HepG2 (cell line): ENCODE data around the gene VEZF1. TPM values are rescaled to one million over a fixed set of nuclear protein-coding genes. Genes with fewer than 3 reads are reported as not detected.

Source experiments
- CREBL2 ChIP-seq: sonication (generic); formaldehyde crosslinking; IDR thresholded peaks from 2 replicates; pipeline ENCODE4 v1.8.1; 2023; ENCODE audit warnings: missing genetic modification reagents, mild to moderate bottlenecking, borderline replicate concordance
- NCOA2 ChIP-seq: sonication (generic); formaldehyde crosslinking; IDR thresholded peaks from 2 replicates; pipeline ENCODE4 v1.8.0; 2022; ENCODE audit warnings: inconsistent platforms
- NR2F1 ChIP-seq, 2 experiments: fragments of 450-650 bp in 1 of 2; formaldehyde crosslinking in 1 of 2; IDR thresholded peaks; 2 replicates each; pipeline versions ENCODE4 v1.5.0 to v1.6.1; 2016 to 2020; ENCODE audit warnings: mild to moderate bottlenecking in 1 of 2, missing compliant biosample characterization in 1 of 2, missing genetic modification reagents in 1 of 2, moderate library complexity in 1 of 2
- SOX6 ChIP-seq, 2 experiments: fragments of 450-650 bp in 1 of 2; sonication (generic) in 1 of 2; formaldehyde crosslinking in 1 of 2; IDR thresholded peaks; 2 replicates each; pipeline versions ENCODE4 v1.4.0 to v1.6.1; 2017 to 2020; ENCODE audit warnings: antibody characterized with exemption in 1 of 2, mild to moderate bottlenecking in 1 of 2, missing genetic modification reagents in 1 of 2
- TGIF2 ChIP-seq: IDR thresholded peaks from 2 replicates; pipeline ENCODE4 v1.6.1; 2016; ENCODE audit warnings: control low read depth, missing compliant biosample characterization
- YEATS4 ChIP-seq: sonication (generic); formaldehyde crosslinking; IDR thresholded peaks from 2 replicates; pipeline ENCODE4 v1.4.0; 2020; ENCODE audit warnings: missing genetic modification reagents, borderline replicate concordance
- ZBTB26 ChIP-seq: IDR thresholded peaks from 2 replicates; pipeline ENCODE4 v1.6.1; 2016; ENCODE audit warnings: missing compliant biosample characterization, missing genetic modification reagents, borderline replicate concordance
- ZFYVE20 ChIP-seq: sonication (generic); formaldehyde crosslinking; IDR thresholded peaks from 2 replicates; pipeline ENCODE4 v1.8.0; 2023; ENCODE audit warnings: low read depth, mild to moderate bottlenecking, moderate library complexity, missing genetic modification reagents, borderline replicate concordance
- ZNF317 ChIP-seq: sonication (generic); formaldehyde crosslinking; IDR thresholded peaks from 2 replicates; pipeline ENCODE4 v1.5.0; 2020; ENCODE audit warnings: mild to moderate bottlenecking, missing genetic modification reagents
- ZNF382 ChIP-seq: sonication (generic); formaldehyde crosslinking; IDR thresholded peaks from 2 replicates; pipeline ENCODE4 v1.5.0; 2020; ENCODE audit warnings: missing genetic modification reagents, mild to moderate bottlenecking, borderline replicate concordance
- ZNF430 ChIP-seq: sonication (generic); formaldehyde crosslinking; IDR thresholded peaks from 2 replicates; pipeline ENCODE4 v1.9.0; 2021; ENCODE audit warnings: mild to moderate bottlenecking, missing genetic modification reagents
- ZNF44 ChIP-seq: sonication (generic); formaldehyde crosslinking; IDR thresholded peaks from 2 replicates; pipeline ENCODE4 v1.5.1; 2020; ENCODE audit warnings: mild to moderate bottlenecking, missing genetic modification reagents
- ZNF543 ChIP-seq: sonication (generic); formaldehyde crosslinking; IDR thresholded peaks from 2 replicates; pipeline ENCODE4 v1.4.0; 2020; ENCODE audit warnings: mild to moderate bottlenecking, missing genetic modification reagents
- ZNF550 ChIP-seq: sonication (generic); formaldehyde crosslinking; IDR thresholded peaks from 2 replicates; pipeline ENCODE4 v1.4.0; 2020; ENCODE audit warnings: mild to moderate bottlenecking, missing genetic modification reagents, borderline replicate concordance
- ZNF569 ChIP-seq: sonication (generic); formaldehyde crosslinking; IDR thresholded peaks from 2 replicates; pipeline ENCODE4 v1.5.0; 2020; ENCODE audit warnings: mild to moderate bottlenecking, missing genetic modification reagents, moderate library complexity, borderline replicate concordance
- ZNF614 ChIP-seq: IDR thresholded peaks from 2 replicates; pipeline ENCODE4 v1.6.1; 2018; ENCODE audit warnings: missing biosample characterization, missing genetic modification reagents, inconsistent platforms, borderline replicate concordance
- ZNF713 ChIP-seq: sonication (generic); formaldehyde crosslinking; IDR thresholded peaks from 2 replicates; pipeline ENCODE4 v1.4.0; 2020; ENCODE audit warnings: mild to moderate bottlenecking, missing genetic modification reagents
- ZNF720 ChIP-seq: sonication (generic); formaldehyde crosslinking; IDR thresholded peaks from 2 replicates; pipeline ENCODE4 v1.4.0; 2020; ENCODE audit warnings: missing genetic modification reagents
- ZSCAN22 ChIP-seq: sonication (generic); formaldehyde crosslinking; IDR thresholded peaks from 2 replicates; pipeline ENCODE4 v1.4.0; 2020; ENCODE audit warnings: mild to moderate bottlenecking, missing genetic modification reagents
- ZSCAN9 ChIP-seq: IDR thresholded peaks from 2 replicates; pipeline ENCODE4 v1.6.1; 2016; ENCODE audit warnings: borderline replicate concordance
- polyA plus RNA-seq, 8 experiments: library from polyadenylated mRNA; depleted of rRNA in 3 of 8; stranded (reverse) in 7 of 8; unstranded in 1 of 8; fragments of >200 nt; fragmentation: Illumina TruSeq in 4 of 8; extraction: Trizol in 4 of 8; gene quantifications; 2 replicates each; pipeline versions ENCODE4 v1.2.1 to v1.2.3, GENCODE V29; 2011 to 2016; ENCODE audit warnings: low read depth in 4 of 8, missing spikeins in 1 of 8, mixed read lengths in 1 of 8; ENCODE audit not compliant: insufficient read depth in 1 of 8
- total RNA-seq, 5 experiments: library from RNA; depleted of rRNA; stranded (reverse); fragments of >200 nt; fragmentation: Illumina TruSeq; extraction: Trizol; gene quantifications; 2 replicates each; pipeline ENCODE4 v1.2.3, GENCODE V29; 2016; ENCODE audit warnings: low read depth in 1 of 5
- TF ChIP-seq, protein P1 (sequence below): sonication (generic); formaldehyde crosslinking; IDR thresholded peaks from 2 replicates; pipeline ENCODE4 v1.5.1; 2020; ENCODE audit warnings: mild to moderate bottlenecking, missing genetic modification reagents, moderate library complexity
- TF ChIP-seq, protein P2 (sequence below): sonication (generic); formaldehyde crosslinking; IDR thresholded peaks from 2 replicates; pipeline ENCODE4 v1.5.1; 2020; ENCODE audit warnings: missing genetic modification reagents, mild to moderate bottlenecking, borderline replicate concordance

The VEZF1 gene
- total and polyA plus RNA-seq, 2 of the 13 experiments (the other 11 are each of a cell fraction or from before 2014, with no cell fraction given), result 45.9 to 49.7 TPM

DNA sequence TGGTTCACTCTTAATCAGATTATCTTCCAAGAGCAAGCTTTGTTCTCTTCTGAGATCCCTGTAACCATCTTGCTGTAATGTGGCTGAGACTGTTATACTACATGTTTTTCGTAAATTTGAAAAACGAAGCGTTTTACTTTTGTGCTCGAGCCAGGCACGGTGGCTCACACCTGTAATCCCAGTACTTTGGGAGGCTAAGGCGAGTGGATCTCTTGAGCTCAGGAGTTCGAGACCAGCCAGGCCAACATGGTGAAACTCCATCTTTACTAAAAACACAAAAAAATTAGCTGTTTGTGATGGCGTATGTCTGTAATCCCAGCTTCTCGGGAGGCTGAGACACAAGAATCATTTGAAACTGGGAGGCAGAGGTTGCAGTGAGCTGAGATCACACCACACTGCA is 40.7 kb downstream of the VEZF1 start (continued):
- TF ChIP-seq, protein P1, sequence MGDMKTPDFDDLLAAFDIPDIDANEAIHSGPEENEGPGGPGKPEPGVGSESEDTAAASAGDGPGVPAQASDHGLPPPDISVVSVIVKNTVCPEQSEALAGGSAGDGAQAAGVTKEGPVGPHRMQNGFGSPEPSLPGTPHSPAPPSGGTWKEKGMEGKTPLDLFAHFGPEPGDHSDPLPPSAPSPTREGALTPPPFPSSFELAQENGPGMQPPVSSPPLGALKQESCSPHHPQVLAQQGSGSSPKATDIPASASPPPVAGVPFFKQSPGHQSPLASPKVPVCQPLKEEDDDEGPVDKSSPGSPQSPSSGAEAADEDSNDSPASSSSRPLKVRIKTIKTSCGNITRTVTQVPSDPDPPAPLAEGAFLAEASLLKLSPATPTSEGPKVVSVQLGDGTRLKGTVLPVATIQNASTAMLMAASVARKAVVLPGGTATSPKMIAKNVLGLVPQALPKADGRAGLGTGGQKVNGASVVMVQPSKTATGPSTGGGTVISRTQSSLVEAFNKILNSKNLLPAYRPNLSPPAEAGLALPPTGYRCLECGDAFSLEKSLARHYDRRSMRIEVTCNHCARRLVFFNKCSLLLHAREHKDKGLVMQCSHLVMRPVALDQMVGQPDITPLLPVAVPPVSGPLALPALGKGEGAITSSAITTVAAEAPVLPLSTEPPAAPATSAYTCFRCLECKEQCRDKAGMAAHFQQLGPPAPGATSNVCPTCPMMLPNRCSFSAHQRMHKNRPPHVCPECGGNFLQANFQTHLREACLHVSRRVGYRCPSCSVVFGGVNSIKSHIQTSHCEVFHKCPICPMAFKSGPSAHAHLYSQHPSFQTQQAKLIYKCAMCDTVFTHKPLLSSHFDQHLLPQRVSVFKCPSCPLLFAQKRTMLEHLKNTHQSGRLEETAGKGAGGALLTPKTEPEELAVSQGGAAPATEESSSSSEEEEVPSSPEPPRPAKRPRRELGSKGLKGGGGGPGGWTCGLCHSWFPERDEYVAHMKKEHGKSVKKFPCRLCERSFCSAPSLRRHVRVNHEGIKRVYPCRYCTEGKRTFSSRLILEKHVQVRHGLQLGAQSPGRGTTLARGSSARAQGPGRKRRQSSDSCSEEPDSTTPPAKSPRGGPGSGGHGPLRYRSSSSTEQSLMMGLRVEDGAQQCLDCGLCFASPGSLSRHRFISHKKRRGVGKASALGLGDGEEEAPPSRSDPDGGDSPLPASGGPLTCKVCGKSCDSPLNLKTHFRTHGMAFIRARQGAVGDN (CRISPR knock-in tag), result no peak
- TF ChIP-seq TGIF2 (CRISPR knock-in tag) (no peak), ZFYVE20 (CRISPR knock-in tag) (no peak), ZNF720 (no peak), ZNF382 (CRISPR knock-in tag) (no peak), YEATS4 (0 out of 2 replicates have a peak, but pooled peaks have one; percentile 26), NR2F1 (CRISPR knock-in tag; IDR thresholded peaks at IDR 0.05) (no peak), ZNF543 (CRISPR knock-in tag) (0 out of 2 replicates have a peak, but pooled peaks have one; percentile 37), CREBL2 (CRISPR knock-in tag) (no peak), ZNF550 (CRISPR knock-in tag) (no peak), SOX6 (IDR thresholded peaks at IDR 0.05) (no peak), SOX6 (CRISPR knock-in tag; IDR thresholded peaks at IDR 0.05) (peak; percentile 34; the same call in 1 of the 2 replicates), ZNF713 (CRISPR knock-in tag) (no peak), ZNF44 (CRISPR knock-in tag) (no peak), NCOA2 (CRISPR knock-in tag) (no peak), ZNF430 (CRISPR knock-in tag) (no peak), ZSCAN9 (CRISPR knock-in tag) (no peak), ZBTB26 (CRISPR knock-in tag) (no peak), ZNF569 (CRISPR knock-in tag) (no peak), ZNF614 (CRISPR knock-in tag) (no peak), ZNF317 (CRISPR knock-in tag) (peak; percentile 48; the same call in 1 of the 2 replicates), ZSCAN22 (no peak)
- TF ChIP-seq, protein P2, sequence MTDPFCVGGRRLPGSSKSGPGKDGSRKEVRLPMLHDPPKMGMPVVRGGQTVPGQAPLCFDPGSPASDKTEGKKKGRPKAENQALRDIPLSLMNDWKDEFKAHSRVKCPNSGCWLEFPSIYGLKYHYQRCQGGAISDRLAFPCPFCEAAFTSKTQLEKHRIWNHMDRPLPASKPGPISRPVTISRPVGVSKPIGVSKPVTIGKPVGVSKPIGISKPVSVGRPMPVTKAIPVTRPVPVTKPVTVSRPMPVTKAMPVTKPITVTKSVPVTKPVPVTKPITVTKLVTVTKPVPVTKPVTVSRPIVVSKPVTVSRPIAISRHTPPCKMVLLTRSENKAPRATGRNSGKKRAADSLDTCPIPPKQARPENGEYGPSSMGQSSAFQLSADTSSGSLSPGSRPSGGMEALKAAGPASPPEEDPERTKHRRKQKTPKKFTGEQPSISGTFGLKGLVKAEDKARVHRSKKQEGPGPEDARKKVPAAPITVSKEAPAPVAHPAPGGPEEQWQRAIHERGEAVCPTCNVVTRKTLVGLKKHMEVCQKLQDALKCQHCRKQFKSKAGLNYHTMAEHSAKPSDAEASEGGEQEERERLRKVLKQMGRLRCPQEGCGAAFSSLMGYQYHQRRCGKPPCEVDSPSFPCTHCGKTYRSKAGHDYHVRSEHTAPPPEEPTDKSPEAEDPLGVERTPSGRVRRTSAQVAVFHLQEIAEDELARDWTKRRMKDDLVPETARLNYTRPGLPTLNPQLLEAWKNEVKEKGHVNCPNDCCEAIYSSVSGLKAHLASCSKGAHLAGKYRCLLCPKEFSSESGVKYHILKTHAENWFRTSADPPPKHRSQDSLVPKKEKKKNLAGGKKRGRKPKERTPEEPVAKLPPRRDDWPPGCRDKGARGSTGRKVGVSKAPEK, result no peak
